ENCODE measurements around the gene HLA-G. TPM values are rescaled to one million over a fixed set of nuclear protein-coding genes. Genes with fewer than 3 reads are reported as not detected.

Gene HLA-G
- total RNA-seq, 1 donor from 2014 or later, result not detected

GRCh38 chr6:29818892-29819291 is 8.7 kb upstream of the HLA-G start:
- TF ChIP-seq CTCF (IDR thresholded peaks at IDR 0.05; ENCODE audit: borderline replicate concordance), result no peak
- Histone ChIP-seq H3K36me3 (no peaks in the 10 kb centered on the region), H3K27me3 (ENCODE audit: low read depth) (peaks cover 62% of the 10 kb centered on the region), H3K9me3 (replicated peaks) (no peaks in the 10 kb centered on the region), H3K4me1 (no peaks in the 10 kb centered on the region), H3K27ac (replicated peaks) (no peak overlapping the region), H3K4me3 (no peak overlapping the region)
- no peak for DNase-seq
- intact Hi-C loops (cut with micrococcal nuclease), result no loop called here

- no peak for DNase-seq
- Histone ChIP-seq H3K4me1 (peaks cover 11% of the 10 kb centered on the region), H3K27me3 (ENCODE audit: low read depth) (peaks cover 67% of the 10 kb centered on the region), H3K4me3 (no peak overlapping the region), H3K36me3 (no peaks in the 10 kb centered on the region), H3K27ac (replicated peaks) (no peak overlapping the region), H3K9me3 (replicated peaks) (no peaks in the 10 kb centered on the region)
- no peak for TF ChIP-seq CTCF (IDR thresholded peaks at IDR 0.05; ENCODE audit: borderline replicate concordance)
- intact Hi-C loops (cut with micrococcal nuclease), result no loop called here
Observed at GRCh38 chr6:29824144-29824543, 3.5 kb upstream of the HLA-G start.

- Histone ChIP-seq H3K4me3 (no peak overlapping the region), H3K27me3 (ENCODE audit: low read depth) (peaks cover 70% of the 10 kb centered on the region), H3K9me3 (replicated peaks) (no peaks in the 10 kb centered on the region), H3K4me1 (peaks cover 11% of the 10 kb centered on the region), H3K36me3 (no peaks in the 10 kb centered on the region), H3K27ac (replicated peaks) (no peak overlapping the region)
- intact Hi-C loops (cut with micrococcal nuclease), result no loop called here
- DNase-seq, result no peak
- no peak for TF ChIP-seq CTCF (IDR thresholded peaks at IDR 0.05; ENCODE audit: borderline replicate concordance)
Observed at GRCh38 chr6:29825848-29826247, 1.8 kb upstream of the HLA-G start.

- no peak for DNase-seq
- TF ChIP-seq CTCF (IDR thresholded peaks at IDR 0.05; ENCODE audit: borderline replicate concordance), result no peak
- no peaks in the 10 kb centered on the region for H3K36me3 ChIP-seq
- H3K4me3 ChIP-seq, result no peak overlapping the region
- H3K27me3 ChIP-seq (ENCODE audit: low read depth), result peaks cover 72% of the 10 kb centered on the region
- H3K9me3 ChIP-seq (replicated peaks), result no peaks in the 10 kb centered on the region
- peaks cover 11% of the 10 kb centered on the region for H3K4me1 ChIP-seq
- intact Hi-C loops (cut with micrococcal nuclease), result no loop called here
- no peak overlapping the region for H3K27ac ChIP-seq (replicated peaks)
Observed at GRCh38 chr6:29826271-29826670, 1.4 kb upstream of the HLA-G start.

- Histone ChIP-seq H3K27me3 (ENCODE audit: low read depth) (peaks cover 77% of the 10 kb centered on the region), H3K27ac (replicated peaks) (no peak overlapping the region), H3K36me3 (no peaks in the 10 kb centered on the region), H3K9me3 (replicated peaks) (no peaks in the 10 kb centered on the region), H3K4me3 (peak overlapping the region; percentile 61), H3K4me1 (peaks cover 11% of the 10 kb centered on the region)
- TF ChIP-seq CTCF (IDR thresholded peaks at IDR 0.05; ENCODE audit: borderline replicate concordance), result no peak
- no peak for DNase-seq
- intact Hi-C loops (cut with micrococcal nuclease), result no loop called here
Observed at GRCh38 chr6:29828471-29828797, 809 bp downstream of the HLA-G start.

GRCh38 chr6:29829766-29830165 is 2.1 kb downstream of the HLA-G start:
- intact Hi-C loops (cut with micrococcal nuclease), result loop anchor here (5.0 to 10.0 kb wide), 2 partner anchors 95 to 122 kb away; no protein-coding TSS in a partner anchor
- TF ChIP-seq CTCF (IDR thresholded peaks at IDR 0.05; ENCODE audit: borderline replicate concordance), result no peak
- Histone ChIP-seq H3K9me3 (replicated peaks) (no peaks in the 10 kb centered on the region), H3K4me1 (peaks cover 11% of the 10 kb centered on the region), H3K27ac (replicated peaks) (no peak overlapping the region), H3K36me3 (no peaks in the 10 kb centered on the region), H3K27me3 (ENCODE audit: low read depth) (peaks cover 78% of the 10 kb centered on the region), H3K4me3 (no peak overlapping the region)
- DNase-seq, result no peak

Data from left ventricle myocardium inferior (tissue), 1 donor.